ENCODE data around the gene RAB17.

The RAB17 gene

GRCh38 chr2:237575869-237576862 is 14.4 kb downstream of the RAB17 start:
- no peaks in the 10 kb centered on the region for H3K4me1 ChIP-seq
- no peak for TF ChIP-seq CTCF (IDR thresholded peaks at IDR 0.05; ENCODE audit: low read depth, low read length)
- H3K36me3 ChIP-seq, result no peaks in the 10 kb centered on the region
- no peaks in the 10 kb centered on the region for H3K27me3 ChIP-seq
- no peak for DNase-seq
- no peaks in the 10 kb centered on the region for H3K9me3 ChIP-seq
- H3K4me3 ChIP-seq (ENCODE audit: low read depth, low read length), result no peak overlapping the region

- no peaks in the 10 kb centered on the region for H3K36me3 ChIP-seq
- no peak overlapping the region for H3K4me3 ChIP-seq (ENCODE audit: low read depth, low read length)
- H3K27me3 ChIP-seq, result no peaks in the 10 kb centered on the region
- H3K4me1 ChIP-seq, result no peaks in the 10 kb centered on the region
- DNase-seq, result no peak
- H3K9me3 ChIP-seq, result no peaks in the 10 kb centered on the region
- TF ChIP-seq CTCF (IDR thresholded peaks at IDR 0.05; ENCODE audit: low read depth, low read length), result no peak
These were observed 15.4 kb downstream of the RAB17 start for GRCh38 chr2:237574894-237575868.

- H3K4me1 ChIP-seq, result no peaks in the 10 kb centered on the region
- no peaks in the 10 kb centered on the region for H3K9me3 ChIP-seq
- H3K27me3 ChIP-seq, result no peaks in the 10 kb centered on the region
- no peak for DNase-seq
- no peak for TF ChIP-seq CTCF (IDR thresholded peaks at IDR 0.05; ENCODE audit: low read depth, low read length)
- H3K4me3 ChIP-seq (ENCODE audit: low read depth, low read length), result no peak overlapping the region
- no peaks in the 10 kb centered on the region for H3K36me3 ChIP-seq
These were observed 16.1 kb downstream of the RAB17 start for GRCh38 chr2:237574467-237574866.

- Histone ChIP-seq H3K9me3 (no peaks in the 10 kb centered on the region), H3K27me3 (no peaks in the 10 kb centered on the region), H3K4me3 (ENCODE audit: low read depth, low read length) (no peak overlapping the region), H3K4me1 (no peaks in the 10 kb centered on the region), H3K36me3 (no peaks in the 10 kb centered on the region)
- no peak for DNase-seq
- TF ChIP-seq CTCF (IDR thresholded peaks at IDR 0.05; ENCODE audit: low read depth, low read length), result no peak
These were observed 16.7 kb downstream of the RAB17 start for GRCh38 chr2:237573721-237574415.

- Histone ChIP-seq H3K9me3 (no peaks in the 10 kb centered on the region), H3K4me1 (no peaks in the 10 kb centered on the region), H3K36me3 (no peaks in the 10 kb centered on the region), H3K27me3 (no peaks in the 10 kb centered on the region), H3K4me3 (ENCODE audit: low read depth, low read length) (no peak overlapping the region)
- no peak for TF ChIP-seq CTCF (IDR thresholded peaks at IDR 0.05; ENCODE audit: low read depth, low read length)
- no peak for DNase-seq
These were observed 17.8 kb downstream of the RAB17 start for GRCh38 chr2:237572742-237573101.

Measured in BE2C (cell line).